ENCODE data around the gene RASGRF1.

RASGRF1 gene

GRCh38 chr15:79094611-79095021 lies 4.0 kb upstream of the RASGRF1 start:
- no peak for DNase-seq (ENCODE audit: low spot score)

- no peak for DNase-seq (ENCODE audit: low spot score)
These were observed 2.9 kb upstream of the RASGRF1 start for GRCh38 chr15:79093352-79093935.

- DNase-seq (ENCODE audit: low spot score): no peak
These were observed 1.8 kb upstream of the RASGRF1 start for GRCh38 chr15:79092382-79092781.

GRCh38 chr15:79091204-79091867 lies 756 bp upstream of the RASGRF1 start:
- peak; percentile 72 for DNase-seq (ENCODE audit: low spot score)

- peak; percentile 50 for DNase-seq (ENCODE audit: low spot score)
These were observed 592 bp downstream of the RASGRF1 start for GRCh38 chr15:79089890-79090486.

GRCh38 chr15:79089331-79089889 lies 1.2 kb downstream of the RASGRF1 start:
- DNase-seq (ENCODE audit: low spot score): peak; percentile 79

GRCh38 chr15:79088426-79089205 lies 2.0 kb downstream of the RASGRF1 start:
- no peak for DNase-seq (ENCODE audit: low spot score)

GRCh38 chr15:79086814-79087213 lies 3.8 kb downstream of the RASGRF1 start:
- no peak for DNase-seq (ENCODE audit: low spot score)

- DNase-seq (ENCODE audit: low spot score): no peak
These were observed 6.1 kb downstream of the RASGRF1 start for GRCh38 chr15:79084308-79084968.

GRCh38 chr15:79083154-79083553 lies 7.4 kb downstream of the RASGRF1 start:
- no peak for DNase-seq (ENCODE audit: low spot score)

GRCh38 chr15:79082363-79083070 lies 8.1 kb downstream of the RASGRF1 start:
- DNase-seq (ENCODE audit: low spot score): no peak

- DNase-seq (ENCODE audit: low spot score): no peak
These were observed 11.7 kb downstream of the RASGRF1 start for GRCh38 chr15:79078763-79079410.

- no peak for DNase-seq (ENCODE audit: low spot score)
These were observed 12.6 kb downstream of the RASGRF1 start for GRCh38 chr15:79078003-79078402.

- DNase-seq (ENCODE audit: low spot score): no peak
These were observed 13.9 kb downstream of the RASGRF1 start for GRCh38 chr15:79076661-79077060.

GRCh38 chr15:79075256-79075655 lies 15.3 kb downstream of the RASGRF1 start:
- no peak for DNase-seq (ENCODE audit: low spot score)

- DNase-seq (ENCODE audit: low spot score): no peak
These were observed 17.2 kb downstream of the RASGRF1 start for GRCh38 chr15:79073336-79073735.

- DNase-seq (ENCODE audit: low spot score): no peak
These were observed 18.7 kb downstream of the RASGRF1 start for GRCh38 chr15:79071901-79072300.

GRCh38 chr15:79068790-79069189 lies 21.8 kb downstream of the RASGRF1 start:
- no peak for DNase-seq (ENCODE audit: low spot score)

GRCh38 chr15:79067969-79068368 lies 22.6 kb downstream of the RASGRF1 start:
- DNase-seq (ENCODE audit: low spot score): no peak

GRCh38 chr15:79067072-79067833 lies 23.3 kb downstream of the RASGRF1 start:
- no peak for DNase-seq (ENCODE audit: low spot score)
